HCT116 (cell line): ENCODE measurements around the gene DDR1. TPM values are rescaled to one million over a fixed set of nuclear protein-coding genes. Genes with fewer than 3 reads are reported as not detected.
A peak's percentile ranks its signal among the peaks of the same experiment; 100 is the strongest.

Experiments
- ATAC-seq: fragments of 200-7000 bp; cut with Tn5 transposase; 2 replicates; pipeline ENCODE4 v1.9.1; 2020; ENCODE audit warnings: mild to moderate bottlenecking, moderate library complexity
- BruUV-seq: library from RNA; stranded (reverse); fragments of 400-500 nt; replicated peaks from 2 replicates; lab custom pipeline; 2021; lab: Mats Ljungman, UMichigan
- CTCF ChIA-PET: fragments of 300-600 bp; sonication (Branson Sonifier 250); formaldehyde crosslinking; loops from one replicate; lab custom pipeline; 2021; ENCODE audit warnings: antibody characterized with exemption; lab: Charles Lee
- POLR2A ChIA-PET: fragments of 300-600, 350-600 bp; sonication (Branson Sonifier 250); formaldehyde crosslinking; loops from one replicate; lab custom pipeline; 2021; ENCODE audit warnings: antibody characterized with exemption; lab: Charles Lee
- RAD21 ChIA-PET, 2 experiments: fragments of 300-600 bp; sonication (Branson Sonifier 250); formaldehyde crosslinking; loops; one replicate each; lab custom pipeline; 2023; ENCODE audit warnings: low total read pairs in 2 of 2; ENCODE audit not compliant: uncharacterized antibody in 2 of 2, unreplicated experiment in 2 of 2, low non-redundant PET in 1 of 2; lab: Charles Lee
- DNase-seq: peaks from one replicate; pipeline ENCODE4 v3.0.0-alpha.2; 2010; ENCODE audit warnings: low read depth, low spot score
- H2AFZ ChIP-seq: fragments of 200-600 bp; shearing (Covaris generic), sonication (generic); 2 replicates; pipeline ENCODE4 v1.6.1; 2017; ENCODE audit warnings: low read depth, mixed run types, mixed read lengths, antibody characterized with exemption, low read length; ENCODE audit not compliant: poor library complexity, severe bottlenecking
- H3K27ac ChIP-seq: 2 replicates; pipeline ENCODE4 v1.5.1; 2012; ENCODE audit warnings: low read depth, low read length
- H3K27me3 ChIP-seq: fragments of 200-600 bp; sonication (generic); 2 replicates; pipeline ENCODE4 v1.6.1; 2016; ENCODE audit warnings: mixed run types, low read length, mixed read lengths; ENCODE audit not compliant: insufficient read depth
- H3K36me3 ChIP-seq, 2 experiments: fragments of 200-500 bp in 1 of 2; fragments of 200-600 bp in 1 of 2; sonication (Bioruptor generic) in 1 of 2; sonication (generic) in 1 of 2; 2 replicates each; pipeline versions ENCODE4 v1.5.1 to v1.6.1; 2014 to 2016; ENCODE audit warnings: low read length in 2 of 2, inconsistent platforms in 1 of 2, mixed read lengths in 1 of 2, mixed run types in 1 of 2; ENCODE audit not compliant: insufficient read depth in 2 of 2, control insufficient read depth in 1 of 2
- H3K4me1 ChIP-seq, 2 experiments: fragments of 200-600 bp in 1 of 2; sonication (generic) in 1 of 2; 2 replicates each; pipeline versions ENCODE4 v1.5.1 to v1.6.1; 2012 to 2017; ENCODE audit warnings: low read length in 2 of 2, inconsistent platforms in 1 of 2, mild to moderate bottlenecking in 1 of 2, mixed read lengths in 1 of 2, mixed run types in 1 of 2, moderate library complexity in 1 of 2; ENCODE audit not compliant: insufficient read depth in 2 of 2, control insufficient read depth in 1 of 2
- H3K4me2 ChIP-seq: fragments of 200-600 bp; sonication (generic); 2 replicates; pipeline ENCODE4 v1.6.1; 2017; ENCODE audit warnings: mixed run types, low read length, mixed read lengths
- H3K4me3 ChIP-seq, 2 experiments: fragments of 200-600 bp in 1 of 2; sonication (generic) in 1 of 2; replicated peaks in 1 of 2; 2 replicates each; pipeline ENCODE4 v1.5.1; 2011 to 2016; ENCODE audit warnings: low read length in 2 of 2, control low read depth in 1 of 2, low read depth in 1 of 2, mild to moderate bottlenecking in 1 of 2, mixed read lengths in 1 of 2, mixed run types in 1 of 2
- H3K79me2 ChIP-seq: fragments of 200-600 bp; sonication (generic); 2 replicates; pipeline ENCODE4 v1.6.1; 2017; ENCODE audit warnings: mild to moderate bottlenecking, mixed run types, low read length, moderate library complexity, mixed read lengths; ENCODE audit not compliant: insufficient read depth
- H3K9ac ChIP-seq: fragments of 200-600 bp; sonication (generic); 2 replicates; pipeline ENCODE4 v1.6.1; 2016; ENCODE audit warnings: low read length, mixed read lengths
- H3K9me2 ChIP-seq: fragments of 200-600 bp; sonication (generic), shearing (Covaris generic); 2 replicates; pipeline ENCODE4 v1.6.1; 2017; ENCODE audit warnings: mixed run types, mild to moderate bottlenecking, moderate library complexity; ENCODE audit not compliant: insufficient read depth
- H3K9me3 ChIP-seq, 2 experiments: fragments of 200-500 bp in 1 of 2; fragments of 200-600 bp in 1 of 2; sonication (Bioruptor generic) in 1 of 2; sonication (generic) in 1 of 2; 2 replicates each; pipeline ENCODE4 v1.6.1; 2014 to 2017; ENCODE audit warnings: low read length in 2 of 2, mixed read lengths in 2 of 2, inconsistent platforms in 1 of 2, low read depth in 1 of 2, mild to moderate bottlenecking in 1 of 2, mixed run types in 1 of 2, moderate library complexity in 1 of 2; ENCODE audit not compliant: control insufficient read depth in 1 of 2, insufficient read depth in 1 of 2
- H4K20me1 ChIP-seq: fragments of 200-600 bp; sonication (generic), shearing (Covaris generic); 2 replicates; pipeline ENCODE4 v1.6.1; 2017; ENCODE audit warnings: mixed run types, mild to moderate bottlenecking, moderate library complexity; ENCODE audit not compliant: insufficient read depth
- POLR2A ChIP-seq: IDR thresholded peaks from 2 replicates; pipeline ENCODE4 v1.7.0; 2011; ENCODE audit warnings: borderline replicate concordance; ENCODE audit not compliant: insufficient read depth, insufficient read length; ENCODE audit errors: extremely low read depth
- intact Hi-C: fragments of 100-400 bp; cut with micrococcal nuclease; formaldehyde crosslinking; loops from 2 replicates; pipeline ENCODE4 v1.10.0; 2022
- total RNA-seq: library from RNA; stranded (reverse); gene quantifications from one replicate; pipeline ENCODE4 v1.2.1, GENCODE V29; 2021; ENCODE audit not compliant: unreplicated experiment
- TF ChIP-seq, protein P1 (sequence below): IDR thresholded peaks from 2 replicates; pipeline ENCODE4 v1.6.1; 2012; ENCODE audit warnings: low read depth
- TF ChIP-seq, protein P2 (sequence below): IDR thresholded peaks from 2 replicates; pipeline ENCODE4 v1.6.1; 2011; ENCODE audit warnings: mild to moderate bottlenecking, low read length, moderate library complexity; ENCODE audit not compliant: insufficient replicate concordance; ENCODE audit errors: extremely low read depth

Gene DDR1
- total RNA-seq, 1 experiment from 2014 or later, result 211 TPM

- TF ChIP-seq, protein P1, sequence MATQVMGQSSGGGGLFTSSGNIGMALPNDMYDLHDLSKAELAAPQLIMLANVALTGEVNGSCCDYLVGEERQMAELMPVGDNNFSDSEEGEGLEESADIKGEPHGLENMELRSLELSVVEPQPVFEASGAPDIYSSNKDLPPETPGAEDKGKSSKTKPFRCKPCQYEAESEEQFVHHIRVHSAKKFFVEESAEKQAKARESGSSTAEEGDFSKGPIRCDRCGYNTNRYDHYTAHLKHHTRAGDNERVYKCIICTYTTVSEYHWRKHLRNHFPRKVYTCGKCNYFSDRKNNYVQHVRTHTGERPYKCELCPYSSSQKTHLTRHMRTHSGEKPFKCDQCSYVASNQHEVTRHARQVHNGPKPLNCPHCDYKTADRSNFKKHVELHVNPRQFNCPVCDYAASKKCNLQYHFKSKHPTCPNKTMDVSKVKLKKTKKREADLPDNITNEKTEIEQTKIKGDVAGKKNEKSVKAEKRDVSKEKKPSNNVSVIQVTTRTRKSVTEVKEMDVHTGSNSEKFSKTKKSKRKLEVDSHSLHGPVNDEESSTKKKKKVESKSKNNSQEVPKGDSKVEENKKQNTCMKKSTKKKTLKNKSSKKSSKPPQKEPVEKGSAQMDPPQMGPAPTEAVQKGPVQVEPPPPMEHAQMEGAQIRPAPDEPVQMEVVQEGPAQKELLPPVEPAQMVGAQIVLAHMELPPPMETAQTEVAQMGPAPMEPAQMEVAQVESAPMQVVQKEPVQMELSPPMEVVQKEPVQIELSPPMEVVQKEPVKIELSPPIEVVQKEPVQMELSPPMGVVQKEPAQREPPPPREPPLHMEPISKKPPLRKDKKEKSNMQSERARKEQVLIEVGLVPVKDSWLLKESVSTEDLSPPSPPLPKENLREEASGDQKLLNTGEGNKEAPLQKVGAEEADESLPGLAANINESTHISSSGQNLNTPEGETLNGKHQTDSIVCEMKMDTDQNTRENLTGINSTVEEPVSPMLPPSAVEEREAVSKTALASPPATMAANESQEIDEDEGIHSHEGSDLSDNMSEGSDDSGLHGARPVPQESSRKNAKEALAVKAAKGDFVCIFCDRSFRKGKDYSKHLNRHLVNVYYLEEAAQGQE, result no peak
- TF ChIP-seq, all 23 proteins: peak for 5
These were observed 29.9 kb downstream of the DDR1 start, which contains the start of gene VARS2 (continued) for GRCh38 chr6:30914076-30914853.

DNA sequence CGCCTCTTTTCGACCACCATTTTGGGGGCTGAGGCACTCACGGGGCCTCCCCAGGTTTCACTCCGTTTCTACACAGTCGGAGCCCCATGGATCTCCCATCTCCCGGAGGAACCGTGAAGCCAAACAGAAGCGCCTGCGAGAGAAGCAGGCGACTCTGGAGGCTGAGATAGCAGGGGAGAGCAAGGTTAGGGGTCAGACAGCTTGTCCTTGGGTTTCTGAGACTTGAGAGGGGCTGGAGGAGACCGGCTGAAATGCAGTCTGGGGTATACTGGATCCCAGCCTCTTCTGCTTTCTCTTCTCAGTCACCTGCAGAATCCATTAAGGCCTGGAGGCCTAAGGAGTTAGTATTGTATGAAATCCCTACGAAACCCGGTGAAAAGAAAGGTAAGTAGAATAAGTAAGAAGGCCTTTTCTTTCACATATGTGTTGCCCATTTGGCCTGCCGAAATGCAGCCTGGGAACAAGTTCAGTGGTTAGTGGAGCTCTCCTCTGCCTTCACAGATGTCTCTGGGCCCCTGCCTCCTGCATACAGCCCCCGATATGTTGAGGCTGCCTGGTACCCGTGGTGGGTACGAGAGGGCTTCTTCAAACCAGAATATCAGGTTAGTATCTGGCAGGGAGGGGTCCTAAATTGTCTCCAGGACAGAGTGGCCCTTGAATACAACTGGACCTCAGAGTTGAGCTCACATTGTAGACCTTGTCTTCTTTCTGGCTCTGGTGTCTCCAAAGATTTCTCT lies 30.7 kb downstream of the DDR1 start:
- Histone ChIP-seq H3K4me1 (peaks cover 9 to 25% of the 10 kb centered on the region in 2 experiments; a peak in 3 of 4 replicates), H3K27me3 (no peaks in the 10 kb centered on the region), H3K9me3 (no peaks in the 10 kb centered on the region), H4K20me1 (no peaks in the 10 kb centered on the region), H3K27ac (peak overlapping the region; percentile 71), H3K9me2 (no peaks in the 10 kb centered on the region), H3K9ac (peak overlapping the region; percentile 83), H3K4me2 (peak overlapping the region; percentile 87), H2AFZ (no peak overlapping the region), H3K36me3 (peaks cover 14 to 34% of the 10 kb centered on the region in 2 experiments; a peak in 3 of 4 replicates), H3K79me2 (no peaks in the 10 kb centered on the region; the same call in 1 of the 2 replicates), H3K4me3 (peak overlapping the region; percentile 58 to 72)
- ATAC-seq (no peak), DNase-seq (no peak)
- ChIA-PET RAD21 (interaction anchor here (1.0 to 1.2 kb wide), 6 partner anchors 28 to 172 kb away, joined by 3 to 8 read pairs (median 4); no protein-coding TSS in a partner anchor), CTCF (interaction anchor here (0.7 to 5.0 kb wide), 16 partner anchors 8 to 200 kb away, joined by 3 to 66 read pairs (median 6); partner anchors contain the start of genes PSORS1C1 and SFTA2), POLR2A (no interaction called here)
- intact Hi-C loops, result loop anchor here (1.0 to 2.0 kb wide), 6 partner anchors 87 to 278 kb away; no protein-coding TSS in a partner anchor
- no TSS peak for BruUV-seq
- TF ChIP-seq POLR2A, result peak; percentile 2
- TF ChIP-seq, protein P2, sequence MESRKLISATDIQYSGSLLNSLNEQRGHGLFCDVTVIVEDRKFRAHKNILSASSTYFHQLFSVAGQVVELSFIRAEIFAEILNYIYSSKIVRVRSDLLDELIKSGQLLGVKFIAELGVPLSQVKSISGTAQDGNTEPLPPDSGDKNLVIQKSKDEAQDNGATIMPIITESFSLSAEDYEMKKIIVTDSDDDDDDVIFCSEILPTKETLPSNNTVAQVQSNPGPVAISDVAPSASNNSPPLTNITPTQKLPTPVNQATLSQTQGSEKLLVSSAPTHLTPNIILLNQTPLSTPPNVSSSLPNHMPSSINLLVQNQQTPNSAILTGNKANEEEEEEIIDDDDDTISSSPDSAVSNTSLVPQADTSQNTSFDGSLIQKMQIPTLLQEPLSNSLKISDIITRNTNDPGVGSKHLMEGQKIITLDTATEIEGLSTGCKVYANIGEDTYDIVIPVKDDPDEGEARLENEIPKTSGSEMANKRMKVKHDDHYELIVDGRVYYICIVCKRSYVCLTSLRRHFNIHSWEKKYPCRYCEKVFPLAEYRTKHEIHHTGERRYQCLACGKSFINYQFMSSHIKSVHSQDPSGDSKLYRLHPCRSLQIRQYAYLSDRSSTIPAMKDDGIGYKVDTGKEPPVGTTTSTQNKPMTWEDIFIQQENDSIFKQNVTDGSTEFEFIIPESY, result no peak
